Hepatocyte (in vitro differentiated cells): ENCODE data around the gene SCNN1G. TPM values are rescaled to one million over a fixed set of nuclear protein-coding genes. Genes with fewer than 3 reads are reported as not detected.

ENCODE experiments used
- DNase-seq: peaks from one replicate; pipeline ENCODE4 v3.0.0-alpha.2; 2016; ENCODE audit warnings: low spot score
- H2AFZ ChIP-seq: fragments of 200-600 bp; sonication (generic); 2 replicates; pipeline ENCODE4 v1.6.0; 2016; ENCODE audit warnings: antibody characterized with exemption, mild to moderate bottlenecking
- H3K27ac ChIP-seq: fragments of 200-600 bp; sonication (generic); 2 replicates; pipeline ENCODE4 v1.5.1; 2016; ENCODE audit warnings: mild to moderate bottlenecking
- H3K27me3 ChIP-seq: fragments of 200-600 bp; sonication (generic); 2 replicates; pipeline ENCODE4 v1.6.1; 2016
- H3K36me3 ChIP-seq: fragments of 200-600 bp; sonication (generic); replicated peaks from 2 replicates; pipeline ENCODE4 v1.5.1; 2016; ENCODE audit warnings: low read depth; ENCODE audit not compliant: insufficient read depth
- H3K4me1 ChIP-seq: fragments of 200-600 bp; sonication (generic); 2 replicates; pipeline ENCODE4 v1.5.1; 2016; ENCODE audit warnings: mild to moderate bottlenecking, moderate library complexity; ENCODE audit not compliant: insufficient read depth
- H3K4me2 ChIP-seq: fragments of 200-600 bp; sonication (generic); 2 replicates; pipeline ENCODE4 v1.6.0; 2016
- H3K4me3 ChIP-seq: fragments of 200-600 bp; sonication (generic); 2 replicates; pipeline ENCODE4 v1.5.1; 2016; ENCODE audit warnings: mild to moderate bottlenecking
- H3K79me2 ChIP-seq: fragments of 200-600 bp; sonication (generic); 2 replicates; pipeline ENCODE4 v1.6.0; 2017; ENCODE audit warnings: mild to moderate bottlenecking
- H3K9me2 ChIP-seq: fragments of 200-600 bp; sonication (generic); replicated peaks from 2 replicates; pipeline ENCODE4 v1.6.0; 2017; ENCODE audit warnings: mild to moderate bottlenecking; ENCODE audit not compliant: insufficient read depth
- H3K9me3 ChIP-seq: fragments of 200-600 bp; sonication (generic); 2 replicates; pipeline ENCODE4 v1.5.1; 2016; ENCODE audit warnings: low read depth, mild to moderate bottlenecking
- H4K20me1 ChIP-seq: fragments of 200-600 bp; sonication (generic); 2 replicates; pipeline ENCODE4 v1.6.0; 2016; ENCODE audit warnings: mild to moderate bottlenecking; ENCODE audit not compliant: insufficient read depth, poor library complexity, severe bottlenecking
- CTCF ChIP-seq: fragments of 200-600 bp; sonication (generic); IDR thresholded peaks from 2 replicates; pipeline ENCODE4 v1.5.1; 2016; ENCODE audit warnings: antibody characterized with exemption, mild to moderate bottlenecking; ENCODE audit not compliant: poor library complexity
- EZH2 ChIP-seq: fragments of 200-600 bp; sonication (generic); IDR thresholded peaks from 2 replicates; pipeline ENCODE4 v1.6.1; 2016; ENCODE audit warnings: antibody characterized with exemption, mild to moderate bottlenecking, borderline replicate concordance
- EZH2phosphoT487 ChIP-seq: fragments of 200-600 bp; sonication (generic); IDR thresholded peaks from one replicate; pipeline ENCODE4 v1.6.1; 2018; ENCODE audit warnings: antibody characterized with exemption, mild to moderate bottlenecking, low read depth, moderate library complexity; ENCODE audit not compliant: unreplicated experiment, severe bottlenecking
- WGBS: methylation state at CpG from one replicate; pipeline ENCODE4 v1.1.6; 2016; ENCODE audit warnings: low lambda C conversion rate; ENCODE audit errors: missing lambda C conversion rate; 5-methylcytosine and 5-hydroxymethylcytosine counted together
- polyA plus RNA-seq: library from polyadenylated mRNA; unstranded; fragments of >200 nt; fragmentation: Nextera tagmentation; extraction: Ambion mirVana; gene quantifications from 2 replicates; pipeline ENCODE4 v1.2.1, GENCODE V29; 2016
- total RNA-seq: library from RNA; depleted of rRNA; stranded (reverse); fragments of >200 nt; gene quantifications from 2 replicates; pipeline ENCODE4 v1.2.3, GENCODE V29; 2014

The SCNN1G gene
- total and polyA plus RNA-seq, 2 experiments from 2014 or later, result 0.23 to 0.69 TPM

GRCh38 chr16:23227529-23227928 lies 45.0 kb downstream of the SCNN1G start:
- H2AFZ ChIP-seq, result no peak overlapping the region
- WGBS, result 69% methylated on average over 4 of the region's 4 CpGs
- H3K9me2 ChIP-seq, result no peaks in the 10 kb centered on the region
- DNase-seq, result no peak
- H3K27me3 ChIP-seq, result no peaks in the 10 kb centered on the region
- H3K36me3 ChIP-seq, result no peaks in the 10 kb centered on the region
- no peak overlapping the region for H3K4me3 ChIP-seq
- H4K20me1 ChIP-seq, result no peaks in the 10 kb centered on the region
- no peak overlapping the region for H3K4me2 ChIP-seq
- H3K79me2 ChIP-seq, result no peaks in the 10 kb centered on the region
- TF ChIP-seq EZH2 (no peak), EZH2phosphoT487 (no peak), CTCF (no peak)
- H3K27ac ChIP-seq, result no peak overlapping the region
- no peaks in the 10 kb centered on the region for H3K9me3 ChIP-seq
- no peaks in the 10 kb centered on the region for H3K4me1 ChIP-seq

- Histone ChIP-seq H3K36me3 (no peaks in the 10 kb centered on the region), H3K27me3 (no peaks in the 10 kb centered on the region), H3K4me1 (no peaks in the 10 kb centered on the region), H3K27ac (no peak overlapping the region), H3K79me2 (no peaks in the 10 kb centered on the region), H3K4me3 (no peak overlapping the region), H3K4me2 (no peak overlapping the region), H4K20me1 (no peaks in the 10 kb centered on the region), H3K9me3 (no peaks in the 10 kb centered on the region), H3K9me2 (no peaks in the 10 kb centered on the region), H2AFZ (no peak overlapping the region)
- WGBS, result 80% methylated on average over 4 of the region's 4 CpGs
- TF ChIP-seq EZH2phosphoT487 (no peak), EZH2 (no peak), CTCF (no peak)
- DNase-seq, result no peak
These were observed 47.2 kb downstream of the SCNN1G start for GRCh38 chr16:23229714-23230113.

- no peaks in the 10 kb centered on the region for H3K79me2 ChIP-seq
- H2AFZ ChIP-seq, result no peak overlapping the region
- H3K9me3 ChIP-seq, result no peaks in the 10 kb centered on the region
- no peak overlapping the region for H3K4me3 ChIP-seq
- H3K9me2 ChIP-seq, result no peaks in the 10 kb centered on the region
- no peak overlapping the region for H3K4me2 ChIP-seq
- H3K4me1 ChIP-seq, result no peaks in the 10 kb centered on the region
- H3K27me3 ChIP-seq, result no peaks in the 10 kb centered on the region
- TF ChIP-seq CTCF, result no peak
- TF ChIP-seq EZH2phosphoT487, result no peak
- TF ChIP-seq EZH2, result no peak
- no peaks in the 10 kb centered on the region for H4K20me1 ChIP-seq
- H3K27ac ChIP-seq, result no peak overlapping the region
- 65% methylated on average over 2 of the region's 2 CpGs for WGBS
- no peak for DNase-seq
- no peaks in the 10 kb centered on the region for H3K36me3 ChIP-seq
These were observed 50.3 kb downstream of the SCNN1G start for GRCh38 chr16:23232806-23233205.

- Histone ChIP-seq H3K4me3 (no peak overlapping the region), H3K9me2 (no peaks in the 10 kb centered on the region), H3K9me3 (no peaks in the 10 kb centered on the region), H3K4me2 (no peak overlapping the region), H3K4me1 (no peaks in the 10 kb centered on the region), H3K36me3 (no peaks in the 10 kb centered on the region), H3K27ac (no peak overlapping the region), H3K27me3 (no peaks in the 10 kb centered on the region), H3K79me2 (no peaks in the 10 kb centered on the region), H4K20me1 (no peaks in the 10 kb centered on the region), H2AFZ (no peak overlapping the region)
- TF ChIP-seq EZH2 (no peak), EZH2phosphoT487 (no peak), CTCF (no peak)
- WGBS, result 93% methylated on average over 4 of the region's 4 CpGs
- DNase-seq, result no peak
These were observed 52.6 kb downstream of the SCNN1G start for GRCh38 chr16:23235176-23235575.
